Fibroblast of lung (primary cell): ENCODE data around the gene PIP5KL1. TPM values are rescaled to one million over a fixed set of nuclear protein-coding genes. Genes with fewer than 3 reads are reported as not detected.

Source experiments
- DNase-seq, 2 donors: peaks; one replicate each; pipeline versions ENCODE4 v3.0.0 to v3.0.0-alpha.2; 2010; ENCODE audit warnings: low read depth in 2 of 2
- H2AFZ ChIP-seq: 2 replicates; pipeline ENCODE4 v1.5.1; 2012; ENCODE audit warnings: low read length, control low read depth, inconsistent platforms
- H3K27ac ChIP-seq: 2 replicates; pipeline ENCODE4 v1.5.1; 2011; ENCODE audit warnings: low read length, control low read depth; ENCODE audit not compliant: insufficient read depth
- H3K27me3 ChIP-seq: 2 replicates; pipeline ENCODE4 v1.5.1; 2011; ENCODE audit warnings: mild to moderate bottlenecking, low read length; ENCODE audit not compliant: control insufficient read depth, insufficient read depth
- H3K36me3 ChIP-seq: 2 replicates; pipeline ENCODE4 v1.5.1; 2011; ENCODE audit warnings: low read length; ENCODE audit not compliant: control insufficient read depth, insufficient read depth
- H3K4me1 ChIP-seq: 2 replicates; pipeline ENCODE4 v1.5.1; 2011; ENCODE audit warnings: low read length; ENCODE audit not compliant: control insufficient read depth, insufficient read depth; ENCODE audit errors: extremely low read depth
- H3K4me2 ChIP-seq: 2 replicates; pipeline ENCODE4 v1.5.1; 2011; ENCODE audit warnings: low read length, control low read depth; ENCODE audit not compliant: insufficient read depth; ENCODE audit errors: extremely low read depth
- H3K4me3 ChIP-seq, 4 experiments: fragments of 200-600 bp in 1 of 4; sonication (generic) in 1 of 4; replicated peaks in 1 of 4; 2 replicates each; pipeline ENCODE4 v1.5.1; 2011 to 2016; ENCODE audit warnings: low read length in 4 of 4, low read depth in 3 of 4, mild to moderate bottlenecking in 3 of 4, control low read depth in 2 of 4, inconsistent platforms in 1 of 4, mixed read lengths in 1 of 4; ENCODE audit not compliant: insufficient read depth in 1 of 4; ENCODE audit errors: control extremely low read depth in 1 of 4
- H3K79me2 ChIP-seq: 2 replicates; pipeline ENCODE4 v1.5.1; 2012; ENCODE audit warnings: mild to moderate bottlenecking, low read length, inconsistent platforms; ENCODE audit not compliant: control insufficient read depth, insufficient read depth
- H3K9ac ChIP-seq: 2 replicates; pipeline ENCODE4 v1.5.1; 2011; ENCODE audit warnings: mild to moderate bottlenecking, low read length, control low read depth; ENCODE audit not compliant: insufficient read depth
- H3K9me3 ChIP-seq: 2 replicates; pipeline ENCODE4 v1.5.1; 2012; ENCODE audit warnings: low read depth, low read length; ENCODE audit not compliant: control insufficient read depth, insufficient read depth
- H4K20me1 ChIP-seq: 2 replicates; pipeline ENCODE4 v1.5.1; 2011; ENCODE audit warnings: low read length; ENCODE audit not compliant: control insufficient read depth, insufficient read depth; ENCODE audit errors: extremely low read depth
- CTCF ChIP-seq, 2 donors: IDR thresholded peaks in 1 of 2; conservative IDR thresholded peaks in 1 of 2; 1 replicate in 1 of 2; 2 replicates in 1 of 2; pipeline ENCODE4 v1.5.1; 2011 to 2012; ENCODE audit warnings: low read length in 2 of 2, control low read depth in 1 of 2, inconsistent platforms in 1 of 2, low read depth in 1 of 2, mild to moderate bottlenecking in 1 of 2
- EZH2 ChIP-seq: IDR thresholded peaks from 2 replicates; pipeline ENCODE4 v1.5.1; 2012; ENCODE audit warnings: low read length, control low read depth, mild to moderate bottlenecking; ENCODE audit errors: missing control alignments
- polyA plus RNA-seq, 2 donors: library from polyadenylated mRNA; depleted of rRNA in 1 of 2; stranded (reverse) in 1 of 2; unstranded in 1 of 2; fragments of >200 nt; gene quantifications; 2 replicates each; pipeline ENCODE4 v1.2.1, GENCODE V29; 2011 to 2012; ENCODE audit warnings: missing spikeins in 1 of 2
- total RNA-seq: library from RNA; depleted of rRNA; stranded (reverse); fragments of >200 nt; gene quantifications from 2 replicates; pipeline ENCODE4 v1.2.1, GENCODE V29; 2014

Gene PIP5KL1
- total and polyA plus RNA-seq, 2 donors (not counting 1 experiment from before 2014, with no cell fraction given): 1.9 to 2.5 TPM

GRCh38 chr9:127909839-127910273, 20.7 kb downstream of the PIP5KL1 start:
- no peaks in the 10 kb centered on the region for H3K79me2 ChIP-seq
- H3K36me3 ChIP-seq: peaks cover 18% of the 10 kb centered on the region
- H3K9ac ChIP-seq: no peak overlapping the region
- H3K4me1 ChIP-seq: peaks cover 12% of the 10 kb centered on the region
- no peaks in the 10 kb centered on the region for H3K27me3 ChIP-seq
- H2AFZ ChIP-seq: no peak overlapping the region
- H4K20me1 ChIP-seq: no peaks in the 10 kb centered on the region
- H3K4me2 ChIP-seq: no peak overlapping the region
- H3K9me3 ChIP-seq: no peaks in the 10 kb centered on the region
- no peak overlapping the region for H3K27ac ChIP-seq
- TF ChIP-seq CTCF (conservative IDR thresholded peaks at IDR 0.05 in 1 of 2, IDR thresholded peaks at IDR 0.05 in 1 of 2; ENCODE audit: low read depth in 1 of 2, low read length in 2 of 2) (no peak), EZH2 (no peak)
- H3K4me3 ChIP-seq: no peak overlapping the region
- no peak for DNase-seq

DNA sequence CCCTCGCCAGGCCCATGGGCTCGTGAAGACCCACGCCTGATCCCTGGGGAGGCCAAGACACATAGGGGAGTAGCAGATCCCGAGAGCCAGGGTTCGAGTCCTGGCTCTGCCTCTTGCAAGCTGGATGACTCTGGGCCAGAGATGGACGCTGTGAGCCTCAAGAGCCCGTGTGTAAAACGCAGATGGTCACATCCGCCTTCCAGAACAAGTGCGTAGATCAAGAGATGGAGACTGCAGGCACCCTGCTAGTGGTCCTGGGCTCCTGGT, 22.0 kb downstream of the PIP5KL1 start:
- H3K9me3 ChIP-seq: no peaks in the 10 kb centered on the region
- DNase-seq: no peak
- no peak overlapping the region for H3K9ac ChIP-seq
- H3K4me2 ChIP-seq: no peak overlapping the region
- H3K36me3 ChIP-seq: peaks cover 16% of the 10 kb centered on the region
- H4K20me1 ChIP-seq: no peaks in the 10 kb centered on the region
- H3K27ac ChIP-seq: no peak overlapping the region
- H3K79me2 ChIP-seq: no peaks in the 10 kb centered on the region
- H3K27me3 ChIP-seq: no peaks in the 10 kb centered on the region
- H3K4me1 ChIP-seq: peaks cover 23% of the 10 kb centered on the region
- TF ChIP-seq EZH2 (no peak), CTCF (conservative IDR thresholded peaks at IDR 0.05 in 1 of 2, IDR thresholded peaks at IDR 0.05 in 1 of 2; ENCODE audit: low read depth in 1 of 2, low read length in 2 of 2) (no peak)
- no peak overlapping the region for H2AFZ ChIP-seq
- H3K4me3 ChIP-seq: no peak overlapping the region

GRCh38 chr9:127907867-127908659, 22.5 kb downstream of the PIP5KL1 start:
- Histone ChIP-seq H3K4me3 (no peak overlapping the region), H4K20me1 (no peaks in the 10 kb centered on the region), H3K79me2 (no peaks in the 10 kb centered on the region), H3K9ac (no peak overlapping the region), H3K4me1 (peaks cover 28% of the 10 kb centered on the region), H2AFZ (no peak overlapping the region), H3K27ac (no peak overlapping the region), H3K27me3 (no peaks in the 10 kb centered on the region), H3K4me2 (no peak overlapping the region), H3K9me3 (no peaks in the 10 kb centered on the region), H3K36me3 (peaks cover 16% of the 10 kb centered on the region)
- TF ChIP-seq EZH2: no peak
- TF ChIP-seq CTCF (conservative IDR thresholded peaks at IDR 0.05 in 1 of 2, IDR thresholded peaks at IDR 0.05 in 1 of 2; ENCODE audit: low read depth in 1 of 2, low read length in 2 of 2): no peak
- no peak for DNase-seq
